SK-N-SH (cell line): ENCODE results near the gene ZNF22. TPM values are rescaled to one million over a fixed set of nuclear protein-coding genes. Genes with fewer than 3 reads are reported as not detected.

Experiments
- CTCF ChIA-PET: fragments of 300-600, 350-600 bp; formaldehyde crosslinking; extraction: SDS; loops from one replicate; lab custom pipeline; 2021; lab: Yijun Ruan, JAX
- POLR2A ChIA-PET: fragments of 350-600 bp; sonication (Branson Sonifier 250); formaldehyde crosslinking; extraction: SDS; loops from one replicate; lab custom pipeline; 2020; ENCODE audit warnings: antibody characterized with exemption, inconsistent platforms; lab: Yijun Ruan, JAX
- DNase-seq: peaks from one replicate; pipeline ENCODE4 v3.0.0; 2012
- H2AFZ ChIP-seq: fragments of 200-600 bp; sonication (generic); 2 replicates; pipeline ENCODE4 v1.8.1; 2016; ENCODE audit warnings: antibody characterized with exemption, mild to moderate bottlenecking, low read depth
- H3F3A ChIP-seq: fragments of 200-600 bp; sonication (generic); replicated peaks from 2 replicates; pipeline ENCODE3; 2016; ENCODE audit warnings: antibody characterized with exemption, mild to moderate bottlenecking; ENCODE audit not compliant: insufficient read depth
- H3K27ac ChIP-seq, 2 experiments: fragments of 200-500 bp in 1 of 2; fragments of 200-600 bp in 1 of 2; sonication (Bioruptor generic) in 1 of 2; sonication (generic), shearing (Covaris generic) in 1 of 2; 2 replicates each; pipeline versions ENCODE4 v1.5.1 to v1.6.1; 2014 to 2016; ENCODE audit warnings: low read depth in 2 of 2, inconsistent platforms in 1 of 2, low read length in 1 of 2, mild to moderate bottlenecking in 1 of 2, mixed read lengths in 1 of 2
- H3K27me3 ChIP-seq: fragments of 200-600 bp; sonication (generic), shearing (Covaris generic); 2 replicates; pipeline ENCODE4 v1.6.1; 2016; ENCODE audit warnings: mixed run types; ENCODE audit not compliant: insufficient read depth
- H3K36me3 ChIP-seq, 2 experiments: fragments of 200-500 bp in 1 of 2; fragments of 200-600 bp in 1 of 2; sonication (Bioruptor generic) in 1 of 2; sonication (generic) in 1 of 2; replicated peaks in 1 of 2; 2 replicates each; pipeline versions ENCODE3 to v1.5.1; 2014 to 2016; ENCODE audit warnings: low read length in 1 of 2, mild to moderate bottlenecking in 1 of 2; ENCODE audit not compliant: insufficient read depth in 2 of 2, control insufficient read depth in 1 of 2
- H3K4me1 ChIP-seq, 2 experiments: fragments of 200-500 bp in 1 of 2; fragments of 200-600 bp in 1 of 2; sonication (Bioruptor generic) in 1 of 2; sonication (generic), shearing (Covaris generic) in 1 of 2; 2 replicates each; pipeline versions ENCODE4 v1.5.1 to v1.6.1; 2014 to 2016; ENCODE audit warnings: low read depth in 1 of 2, low read length in 1 of 2, mixed run types in 1 of 2; ENCODE audit not compliant: insufficient read depth in 2 of 2, control insufficient read depth in 1 of 2
- H3K4me2 ChIP-seq: fragments of 200-600 bp; sonication (generic), shearing (Covaris generic); 2 replicates; pipeline ENCODE4 v1.6.1; 2017; ENCODE audit warnings: mixed run types
- H3K4me3 ChIP-seq, 2 experiments: fragments of 200-500 bp in 1 of 2; fragments of 200-600 bp in 1 of 2; sonication (Bioruptor generic) in 1 of 2; sonication (generic), shearing (Covaris generic) in 1 of 2; 2 replicates each; pipeline versions ENCODE4 v1.5.1 to v1.8.1; 2014 to 2016; ENCODE audit warnings: low read depth in 2 of 2, inconsistent platforms in 1 of 2, low read length in 1 of 2, mild to moderate bottlenecking in 1 of 2, mixed read lengths in 1 of 2, moderate library complexity in 1 of 2
- H3K79me2 ChIP-seq: fragments of 200-600 bp; sonication (generic); 2 replicates; pipeline ENCODE4 v1.8.1; 2017; ENCODE audit warnings: mild to moderate bottlenecking; ENCODE audit not compliant: insufficient read depth
- H3K9ac ChIP-seq: fragments of 200-600 bp; sonication (generic); 2 replicates; pipeline ENCODE4 v1.6.1; 2017; ENCODE audit warnings: mixed run types
- H3K9me2 ChIP-seq: fragments of 200-600 bp; sonication (generic); 2 replicates; pipeline ENCODE4 v1.6.1; 2017; ENCODE audit warnings: mixed run types
- H3K9me3 ChIP-seq: fragments of 200-600 bp; sonication (generic); 2 replicates; pipeline ENCODE4 v1.6.1; 2017; ENCODE audit warnings: mixed run types, mild to moderate bottlenecking, moderate library complexity
- H4K20me1 ChIP-seq: fragments of 200-600 bp; sonication (generic); 2 replicates; pipeline ENCODE4 v1.6.1; 2017; ENCODE audit warnings: mild to moderate bottlenecking, mixed run types; ENCODE audit not compliant: insufficient read depth
- CHD2 ChIP-seq: fragments of 150-350 bp; IDR thresholded peaks from 2 replicates; pipeline ENCODE4 v1.6.1; 2018; ENCODE audit warnings: low read length; ENCODE audit not compliant: partially characterized antibody
- ELF1 ChIP-seq: IDR thresholded peaks from 2 replicates; pipeline ENCODE4 v1.4.0; 2012
- FOSL2 ChIP-seq: IDR thresholded peaks from 2 replicates; pipeline ENCODE4 v1.4.0; 2012; ENCODE audit warnings: low read depth, mild to moderate bottlenecking, moderate library complexity, borderline replicate concordance
- GABPA ChIP-seq: IDR thresholded peaks from 2 replicates; pipeline ENCODE4 v1.4.0; 2012; ENCODE audit warnings: low read depth, mild to moderate bottlenecking
- JUND ChIP-seq: IDR thresholded peaks from 2 replicates; pipeline ENCODE4 v1.4.0; 2012
- MEF2A ChIP-seq: IDR thresholded peaks from 2 replicates; pipeline ENCODE4 v1.4.0; 2012; ENCODE audit warnings: low read depth, borderline replicate concordance
- NFIC ChIP-seq: IDR thresholded peaks from 2 replicates; pipeline ENCODE4 v1.4.0; 2012; ENCODE audit warnings: borderline replicate concordance
- NRF1 ChIP-seq: IDR thresholded peaks from 2 replicates; pipeline ENCODE4 v1.6.1; 2012; ENCODE audit warnings: low read depth, mild to moderate bottlenecking, low read length
- PBX3 ChIP-seq: IDR thresholded peaks from 2 replicates; pipeline ENCODE4; 2012
- RAD21 ChIP-seq: IDR thresholded peaks from 2 replicates; pipeline ENCODE4 v1.6.1; 2012; ENCODE audit warnings: mild to moderate bottlenecking, low read length
- RCOR1 ChIP-seq: fragments of 150-350 bp; IDR thresholded peaks from 2 replicates; pipeline ENCODE4 v1.6.1; 2017; ENCODE audit warnings: antibody characterized with exemption, low read length
- RFX5 ChIP-seq: IDR thresholded peaks from 2 replicates; pipeline ENCODE4 v1.6.1; 2012; ENCODE audit warnings: mild to moderate bottlenecking, improper control_type of control experiment, low read length
- RXRA ChIP-seq: IDR thresholded peaks from 2 replicates; pipeline ENCODE4 v1.4.0; 2012; ENCODE audit warnings: low read depth, mild to moderate bottlenecking, borderline replicate concordance
- SMC3 ChIP-seq: IDR thresholded peaks from 2 replicates; pipeline ENCODE4 v1.6.1; 2012; ENCODE audit warnings: low read depth, low read length, improper control_type of control experiment
- TAF1 ChIP-seq: IDR thresholded peaks from 2 replicates; pipeline ENCODE4 v1.6.1; 2012; ENCODE audit warnings: low read depth, mild to moderate bottlenecking, low read length, moderate library complexity, borderline replicate concordance
- USF1 ChIP-seq: IDR thresholded peaks from 2 replicates; pipeline ENCODE4 v1.4.0; 2012; ENCODE audit warnings: low read depth, borderline replicate concordance
- YY1 ChIP-seq: IDR thresholded peaks from 2 replicates; pipeline ENCODE4 v1.4.0; 2012; ENCODE audit warnings: low read depth, mild to moderate bottlenecking
- ZBTB33 ChIP-seq: IDR thresholded peaks from 2 replicates; pipeline ENCODE4 v1.4.0; 2012; ENCODE audit warnings: low read depth, borderline replicate concordance
- WGBS: methylation state at CpG from one replicate; pipeline ENCODE4 v1.1.6; 2017; ENCODE audit warnings: low lambda C conversion rate; 5-methylcytosine and 5-hydroxymethylcytosine counted together
- polyA plus RNA-seq, 3 experiments: library from polyadenylated mRNA; depleted of rRNA; stranded (reverse); fragments of >200 nt; gene quantifications; 2 replicates each; pipeline ENCODE4 v1.2.3, GENCODE V29; 2012
- TF ChIP-seq, protein P1 (sequence below): IDR thresholded peaks from 2 replicates; pipeline ENCODE4 v1.4.0; 2012; ENCODE audit warnings: low read depth

Gene ZNF22
- polyA plus RNA-seq, 1 of the 3 experiments (the other 2 are of a cell fraction), result 10.2 TPM

GRCh38 chr10:44995914-44996669, 4.6 kb upstream of the ZNF22 start:
- Histone ChIP-seq H3K4me3 (no peak overlapping the region; a peak in 1 of 4 replicates), H3K79me2 (0 out of 2 replicates have a peak, but pooled peaks cover 4% of the 10 kb centered on the region), H3K9me2 (no peaks in the 10 kb centered on the region), H2AFZ (no peak overlapping the region), H3K27me3 (no peaks in the 10 kb centered on the region), H4K20me1 (no peaks in the 10 kb centered on the region), H3K9ac (no peak overlapping the region), H3F3A (no peaks in the 10 kb centered on the region), H3K36me3 (no peaks in the 10 kb centered on the region), H3K4me1 (peaks cover 0 to 6% of the 10 kb centered on the region in 2 experiments; a peak in 2 of 4 replicates), H3K27ac (no peak overlapping the region), H3K4me2 (no peak overlapping the region), H3K9me3 (no peaks in the 10 kb centered on the region)
- TF ChIP-seq ZBTB33 (no peak), RFX5 (no peak), PBX3 (no peak), RXRA (no peak), USF1 (no peak), CHD2 (no peak), RAD21 (no peak), FOSL2 (no peak), GABPA (no peak)
- TF ChIP-seq, protein P1, sequence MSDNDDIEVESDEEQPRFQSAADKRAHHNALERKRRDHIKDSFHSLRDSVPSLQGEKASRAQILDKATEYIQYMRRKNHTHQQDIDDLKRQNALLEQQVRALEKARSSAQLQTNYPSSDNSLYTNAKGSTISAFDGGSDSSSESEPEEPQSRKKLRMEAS, result no peak
- no peak for DNase-seq
- ChIA-PET CTCF (interaction anchor here (1.1 to 3.1 kb wide), 2 partner anchors 33 to 63 kb away, joined by 3 to 17 read pairs; no protein-coding TSS in a partner anchor), POLR2A (no interaction called here)
- WGBS, result 35% methylated on average over 2 of the region's 9 CpGs

DNA sequence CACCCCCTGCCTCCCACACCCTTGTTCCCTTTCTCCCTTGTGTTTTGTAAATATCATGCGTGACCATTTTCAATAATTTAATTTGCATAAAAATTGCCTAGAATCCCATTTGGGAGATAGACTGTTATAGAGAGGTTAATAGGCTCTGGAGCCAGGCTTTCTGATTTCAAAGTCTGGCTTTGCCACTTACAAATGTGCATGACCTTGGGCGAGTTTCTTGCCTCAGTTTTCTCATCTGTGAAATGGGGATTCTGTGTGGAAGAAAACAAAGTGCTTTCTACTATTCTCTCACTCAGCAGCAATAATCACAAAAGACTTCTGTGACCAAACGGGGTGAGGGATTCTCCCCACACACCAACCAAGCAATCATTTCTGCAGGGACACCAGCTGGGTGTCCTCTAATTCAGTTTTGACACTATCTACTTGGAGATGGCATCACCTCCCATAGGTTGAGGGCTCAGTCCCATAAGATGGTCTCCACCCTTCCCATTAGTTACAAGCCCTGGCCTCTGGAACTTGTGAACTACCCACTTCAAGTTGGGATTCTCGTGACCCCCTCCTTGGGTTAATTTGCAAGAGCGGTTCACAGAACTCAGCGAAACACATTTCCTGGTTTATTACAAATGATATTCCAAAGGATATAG, 3.5 kb upstream of the ZNF22 start:
- no peak overlapping the region for H2AFZ ChIP-seq
- TF ChIP-seq NFIC, result no peak
- TF ChIP-seq CHD2, result no peak
- no peak for TF ChIP-seq JUND
- no peak for TF ChIP-seq RCOR1
- no peak for TF ChIP-seq TAF1
- TF ChIP-seq NRF1, result no peak
- no peak for TF ChIP-seq YY1
- TF ChIP-seq SMC3, result no peak
- TF ChIP-seq ZBTB33, result no peak
- no peak for TF ChIP-seq USF1
- TF ChIP-seq ELF1, result no peak
- no peak for TF ChIP-seq MEF2A
- no peak for TF ChIP-seq RFX5
- H3K27me3 ChIP-seq, result no peaks in the 10 kb centered on the region
- peaks cover 5 to 10% of the 10 kb centered on the region in 2 experiments; a peak in 3 of 4 replicates for H3K4me1 ChIP-seq
- H3K9me2 ChIP-seq, result no peaks in the 10 kb centered on the region
- H3K4me3 ChIP-seq, result no peak overlapping the region
- H3K79me2 ChIP-seq, result peaks cover 13% of the 10 kb centered on the region
- CTCF ChIA-PET, result no interaction called here
- no peak overlapping the region for H3K9ac ChIP-seq
- DNase-seq, result no peak
- no peaks in the 10 kb centered on the region for H3K36me3 ChIP-seq
- no peak overlapping the region for H3K4me2 ChIP-seq
- H3F3A ChIP-seq, result no peaks in the 10 kb centered on the region
- 72% methylated on average over 6 of the region's 6 CpGs for WGBS
- H3K27ac ChIP-seq, result no peak overlapping the region
- no peaks in the 10 kb centered on the region for H3K9me3 ChIP-seq
- POLR2A ChIA-PET, result no interaction called here
- H4K20me1 ChIP-seq, result no peaks in the 10 kb centered on the region
